ENCODE results near the gene TRIM2. TPM values are rescaled to one million over a fixed set of nuclear protein-coding genes. Genes with fewer than 3 reads are reported as not detected.

The TRIM2 gene
- total and polyA plus RNA-seq, 2 of the 8 experiments (the other 6 are each of a cell fraction or from before 2014, with no cell fraction given) = 34.0 to 59.8 TPM

- no peak for TF ChIP-seq RXRA (IDR thresholded peaks at IDR 0.05; ENCODE audit: insufficient read depth, low read depth, low read length)
- no peak for TF ChIP-seq BACH1 (IDR thresholded peaks at IDR 0.05; ENCODE audit: low read length)
Observed at GRCh38 chr4:153270361-153270760, 66.1 kb downstream of the TRIM2 start (continued).
